Heart left ventricle (tissue), 13 donors: Measurements from ENCODE around the gene BDKRB2.

Source experiments
- POLR2A ChIP-seq, 2 donors: fragments of 450-650 bp; IDR thresholded peaks; one replicate each; pipeline ENCODE4 v1.6.1; 2017; ENCODE audit warnings: antibody characterized with exemption in 2 of 2, mild to moderate bottlenecking in 2 of 2, moderate library complexity in 2 of 2
- TF ChIP-seq, protein P1 (sequence below), 12 donors: fragments of 200-600 bp; sonication (generic) in 4 of 12; IDR thresholded peaks; one replicate each; pipeline versions ENCODE4 v1.5.0 to v1.8.0; 2018 to 2022; ENCODE audit warnings: antibody characterized with exemption in 12 of 12, mild to moderate bottlenecking in 5 of 12
- donor health status: ischemic (EF 13 %, LVEDD 7.1; RV severe dilation, severe dysfunction).
- donor health status: DM: no; HTN: yes; CAD: no.
- donor health status: DM: no; HTN: no; CAD: no.
- donor health status: ischemic (EF 25% LVEDD 6.9; RV normal size, moderate dysfunction).
- donor health status: ischemic (EF 25% LVEDD 5.7; RV mildly dilated, moderate dysfunction).
- donor health status: ischemic (EF 35%, LVEDD 5.7; RV mildly dilated, moderate dysfunction).
- donor health status: nonischemic (EF 11% LVEDD 7.7; RV severe dilation, severe dysfunction).
- donor health status: DM: yes; HTN: yes; CAD: no.
- donor health status: PGD.
- donor health status: ischemic (EF 29% LVEDD 5.4; RV normal size, mild dysfunction).
- donor health status: nonischemic (EF 23%, LVEDD 6.1; RV moderate dilation, normal function).

DNA sequence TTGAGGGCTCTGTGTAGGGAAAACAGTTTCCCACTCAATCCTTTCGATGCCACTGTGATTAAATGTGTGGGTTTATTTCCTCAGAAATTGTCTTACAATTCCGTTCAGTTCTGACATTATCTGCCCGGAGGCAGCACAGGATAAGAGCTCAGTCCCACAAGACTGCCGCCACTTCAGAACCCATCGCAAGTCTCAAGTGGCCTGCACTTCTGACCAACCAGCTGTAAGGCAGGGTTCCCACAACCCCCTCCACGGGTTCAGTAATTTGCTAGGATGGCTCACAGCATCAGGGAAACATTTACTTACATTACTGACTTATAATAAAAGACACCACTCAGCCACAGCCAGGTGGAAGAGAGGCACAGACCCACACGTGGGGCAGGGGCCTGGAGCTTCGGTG lies 17.2 kb downstream of the BDKRB2 start:
- no peak for TF ChIP-seq POLR2A (IDR thresholded peaks at IDR 0.05)
- TF ChIP-seq, protein P1, sequence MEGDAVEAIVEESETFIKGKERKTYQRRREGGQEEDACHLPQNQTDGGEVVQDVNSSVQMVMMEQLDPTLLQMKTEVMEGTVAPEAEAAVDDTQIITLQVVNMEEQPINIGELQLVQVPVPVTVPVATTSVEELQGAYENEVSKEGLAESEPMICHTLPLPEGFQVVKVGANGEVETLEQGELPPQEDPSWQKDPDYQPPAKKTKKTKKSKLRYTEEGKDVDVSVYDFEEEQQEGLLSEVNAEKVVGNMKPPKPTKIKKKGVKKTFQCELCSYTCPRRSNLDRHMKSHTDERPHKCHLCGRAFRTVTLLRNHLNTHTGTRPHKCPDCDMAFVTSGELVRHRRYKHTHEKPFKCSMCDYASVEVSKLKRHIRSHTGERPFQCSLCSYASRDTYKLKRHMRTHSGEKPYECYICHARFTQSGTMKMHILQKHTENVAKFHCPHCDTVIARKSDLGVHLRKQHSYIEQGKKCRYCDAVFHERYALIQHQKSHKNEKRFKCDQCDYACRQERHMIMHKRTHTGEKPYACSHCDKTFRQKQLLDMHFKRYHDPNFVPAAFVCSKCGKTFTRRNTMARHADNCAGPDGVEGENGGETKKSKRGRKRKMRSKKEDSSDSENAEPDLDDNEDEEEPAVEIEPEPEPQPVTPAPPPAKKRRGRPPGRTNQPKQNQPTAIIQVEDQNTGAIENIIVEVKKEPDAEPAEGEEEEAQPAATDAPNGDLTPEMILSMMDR (IDR thresholded peaks at IDR 0.05): no peak
